ENCODE results near the gene NUMA1. TPM values are rescaled to one million over a fixed set of nuclear protein-coding genes. Genes with fewer than 3 reads are reported as not detected.

Gene NUMA1
- total RNA-seq, 4 donors from 2014 or later = 121 to 365 (median 225) TPM

DNA sequence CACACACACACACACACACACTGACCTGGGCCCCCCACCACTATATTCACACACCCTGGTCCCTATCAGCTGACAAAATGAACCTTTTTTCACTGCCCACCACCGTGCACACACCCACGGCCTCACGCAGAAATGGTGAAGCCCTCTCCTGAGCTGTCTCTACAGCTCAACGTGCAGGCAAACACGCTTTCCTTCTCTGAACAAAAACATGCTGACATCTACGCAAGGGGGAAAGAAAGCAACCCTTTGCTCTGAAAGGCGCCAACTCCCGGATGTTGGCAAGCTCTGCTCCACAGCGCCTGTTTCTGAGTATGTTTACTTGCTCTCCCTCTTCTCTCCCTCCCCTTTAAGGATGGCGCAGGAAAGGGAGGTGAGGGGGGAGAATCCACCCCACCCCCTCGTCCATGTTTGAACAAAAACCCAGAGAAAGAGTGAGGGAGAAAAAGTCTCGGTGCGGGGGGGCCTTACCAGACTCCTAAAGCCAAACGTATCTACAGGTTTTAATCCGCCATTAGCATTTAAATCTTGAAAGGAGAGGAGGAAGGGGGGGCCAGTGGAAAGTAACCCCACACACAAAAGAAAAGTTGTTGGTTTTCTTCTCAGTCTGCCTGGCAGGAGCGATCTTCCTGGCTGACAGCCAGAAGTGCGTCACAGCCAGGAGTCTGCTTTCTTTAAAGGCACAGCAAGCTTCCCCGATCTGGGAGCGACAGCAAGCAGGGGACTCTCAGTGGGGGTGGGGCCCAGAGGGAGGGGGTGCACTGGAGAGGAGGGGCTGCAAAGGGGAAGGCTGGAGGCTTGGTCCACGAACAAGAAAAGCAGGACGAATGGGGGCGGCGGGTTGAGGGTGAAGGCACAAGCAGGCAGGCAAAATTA, 39.6 kb downstream of the NUMA1 start:
- TF ChIP-seq, protein P1, sequence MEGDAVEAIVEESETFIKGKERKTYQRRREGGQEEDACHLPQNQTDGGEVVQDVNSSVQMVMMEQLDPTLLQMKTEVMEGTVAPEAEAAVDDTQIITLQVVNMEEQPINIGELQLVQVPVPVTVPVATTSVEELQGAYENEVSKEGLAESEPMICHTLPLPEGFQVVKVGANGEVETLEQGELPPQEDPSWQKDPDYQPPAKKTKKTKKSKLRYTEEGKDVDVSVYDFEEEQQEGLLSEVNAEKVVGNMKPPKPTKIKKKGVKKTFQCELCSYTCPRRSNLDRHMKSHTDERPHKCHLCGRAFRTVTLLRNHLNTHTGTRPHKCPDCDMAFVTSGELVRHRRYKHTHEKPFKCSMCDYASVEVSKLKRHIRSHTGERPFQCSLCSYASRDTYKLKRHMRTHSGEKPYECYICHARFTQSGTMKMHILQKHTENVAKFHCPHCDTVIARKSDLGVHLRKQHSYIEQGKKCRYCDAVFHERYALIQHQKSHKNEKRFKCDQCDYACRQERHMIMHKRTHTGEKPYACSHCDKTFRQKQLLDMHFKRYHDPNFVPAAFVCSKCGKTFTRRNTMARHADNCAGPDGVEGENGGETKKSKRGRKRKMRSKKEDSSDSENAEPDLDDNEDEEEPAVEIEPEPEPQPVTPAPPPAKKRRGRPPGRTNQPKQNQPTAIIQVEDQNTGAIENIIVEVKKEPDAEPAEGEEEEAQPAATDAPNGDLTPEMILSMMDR (IDR thresholded peaks at IDR 0.05; ENCODE audit: low read depth) = no peak

DNA sequence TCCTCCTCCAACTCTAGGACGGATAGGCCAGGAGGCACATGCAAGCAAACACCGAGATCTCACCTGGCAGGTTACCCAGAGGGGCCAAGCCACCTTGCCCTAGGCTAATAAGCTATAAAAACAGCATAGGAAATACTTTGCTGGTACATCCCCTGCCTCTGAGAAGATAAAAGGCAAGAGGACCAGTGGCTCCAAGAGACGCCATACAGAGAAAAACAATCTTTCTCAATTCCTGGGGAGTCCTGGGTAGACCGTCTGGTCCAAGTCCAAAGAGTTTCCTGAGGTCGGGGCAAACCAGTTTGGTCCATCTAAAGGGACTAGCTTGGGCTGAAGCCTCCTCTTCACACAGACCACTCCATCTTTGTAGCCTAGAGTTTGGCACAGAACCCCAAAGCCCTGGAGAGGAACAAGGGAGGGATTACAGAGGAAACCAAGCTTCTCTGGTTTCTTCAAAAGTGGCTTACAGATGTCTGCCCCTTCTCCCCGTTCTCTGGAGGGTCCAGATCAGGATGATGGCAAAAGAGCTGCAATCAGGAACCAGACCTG, 40.4 kb downstream of the NUMA1 start:
- TF ChIP-seq, protein P1 (IDR thresholded peaks at IDR 0.05; ENCODE audit: low read depth) = no peak

DNA sequence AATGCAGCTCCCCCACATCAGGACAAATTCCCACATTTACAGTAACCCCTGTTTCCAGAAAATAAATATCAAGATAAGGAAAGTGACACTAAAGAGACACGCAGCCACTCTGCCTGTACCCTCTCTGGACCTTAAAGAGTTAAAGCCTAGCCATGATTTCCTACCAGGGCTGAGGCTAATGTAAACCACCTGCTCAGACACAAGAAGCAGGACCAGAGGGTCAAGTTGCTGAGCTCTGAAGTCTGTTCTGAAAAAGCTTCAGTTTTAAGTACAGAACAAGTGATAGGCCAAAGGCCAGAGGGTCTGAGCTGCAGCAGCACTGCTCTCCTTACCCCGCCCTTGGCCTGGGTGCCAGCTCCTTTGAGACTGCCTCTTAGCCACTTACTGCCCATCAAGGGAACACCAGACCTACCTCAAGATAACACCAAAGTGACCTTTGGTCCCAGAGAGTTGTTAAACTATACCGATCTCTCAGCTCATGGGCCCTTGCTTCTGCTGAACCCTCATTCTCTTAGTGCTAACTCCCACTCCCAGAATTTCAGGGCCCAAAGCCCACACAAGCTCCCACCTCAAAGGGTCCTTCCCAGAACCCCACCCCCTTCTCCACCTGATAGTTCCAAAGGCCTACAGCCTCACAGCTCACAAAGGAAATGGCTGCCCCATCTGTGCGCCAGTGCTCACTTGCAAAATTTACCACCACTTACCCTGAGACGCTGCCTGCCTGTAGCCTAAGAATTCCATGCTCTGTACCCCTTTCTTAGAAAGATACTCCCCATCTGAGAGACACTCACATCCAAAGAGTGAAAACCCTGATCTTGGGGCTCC, 41.1 kb downstream of the NUMA1 start:
- TF ChIP-seq, protein P1 (IDR thresholded peaks at IDR 0.05; ENCODE audit: low read depth) = no peak

DNA sequence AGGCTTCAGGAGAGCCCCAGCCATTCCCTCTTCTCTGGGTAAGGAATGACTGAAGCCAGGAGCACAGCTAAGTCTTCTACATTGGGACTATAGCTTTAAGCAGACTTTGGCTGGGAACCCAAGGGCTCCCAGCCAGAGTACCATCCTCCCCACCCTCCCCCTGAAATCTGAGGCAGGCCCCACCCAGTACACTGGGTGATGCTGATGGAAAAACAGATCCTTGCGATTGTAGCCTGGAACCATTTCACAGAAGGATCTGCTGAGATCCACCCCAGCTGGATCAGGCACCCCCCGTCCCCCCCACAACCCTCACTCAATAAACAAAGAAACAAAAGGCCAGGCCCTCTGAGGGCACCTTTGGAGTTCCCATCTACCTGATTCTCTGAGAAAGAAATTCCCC, 41.9 kb downstream of the NUMA1 start:
- TF ChIP-seq, protein P1 (IDR thresholded peaks at IDR 0.05; ENCODE audit: low read depth) = no peak

DNA sequence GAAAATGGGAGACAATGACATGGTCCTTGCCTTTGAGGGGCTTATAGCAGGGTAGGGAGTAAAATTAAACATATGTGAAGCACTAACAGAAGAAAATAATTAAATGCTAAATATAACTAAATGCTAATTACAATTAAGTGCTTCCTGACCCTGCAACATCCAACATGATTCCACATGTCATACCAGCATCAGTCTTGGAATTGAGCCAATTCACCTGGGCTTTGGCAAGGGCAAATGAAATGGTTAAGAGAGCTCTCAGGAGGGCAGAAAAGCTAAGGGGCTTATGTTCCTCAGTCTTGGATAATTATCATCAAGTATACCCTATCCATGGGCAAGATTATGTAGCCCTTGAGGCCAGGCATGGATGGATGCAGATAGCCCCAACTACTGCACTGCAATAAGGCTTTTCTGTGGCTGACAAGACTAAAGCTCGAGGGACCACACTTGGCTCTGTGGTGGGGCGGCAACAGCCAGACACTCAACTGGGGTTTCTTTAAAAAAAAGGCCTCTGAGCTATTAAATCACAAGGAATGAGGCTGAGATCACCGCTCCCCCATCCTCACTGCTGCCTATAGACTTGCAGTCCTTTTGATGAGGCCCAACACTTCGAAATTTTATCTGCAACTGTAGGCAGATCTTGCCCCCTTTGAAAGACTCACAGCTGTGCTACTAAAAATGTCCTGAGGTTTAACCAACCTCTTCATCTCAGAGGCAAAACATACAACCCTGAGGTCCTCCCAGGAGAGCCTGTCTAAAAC, 42.6 kb downstream of the NUMA1 start:
- TF ChIP-seq, protein P1 (IDR thresholded peaks at IDR 0.05; ENCODE audit: low read depth) = no peak

DNA sequence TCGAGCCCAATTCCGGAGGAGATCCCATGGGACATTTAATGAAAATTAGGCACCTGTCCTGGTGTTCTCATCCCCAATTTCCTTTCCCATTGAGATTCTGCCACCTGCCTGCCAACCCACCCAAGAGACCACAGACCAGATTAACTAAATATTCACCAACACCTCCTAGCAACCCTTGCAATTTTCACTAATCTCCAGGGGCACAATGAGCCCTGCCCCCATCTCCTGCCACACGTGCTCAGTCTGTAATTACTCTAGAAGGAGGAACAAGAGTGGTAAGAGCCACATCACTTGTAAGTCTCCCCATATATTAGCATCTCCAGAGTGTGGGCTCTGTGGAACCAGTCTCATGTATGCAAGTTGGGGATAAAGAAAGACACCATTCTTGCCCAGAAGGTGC, 43.7 kb downstream of the NUMA1 start:
- TF ChIP-seq, protein P1 (IDR thresholded peaks at IDR 0.05; ENCODE audit: low read depth) = no peak

All from subcutaneous adipose tissue (tissue), 4 donors.